K562 (cell line): ENCODE data around the gene ZFPM1. TPM values are rescaled to one million over a fixed set of nuclear protein-coding genes. Genes with fewer than 3 reads are reported as not detected.

ENCODE experiments used
- CAMTA2 ChIP-seq: fragments of 250-450 bp; sonication (Bioruptor Pico); conservative IDR thresholded peaks from 2 replicates; pipeline ENCODE4 v1.5.1; 2022
- CREBBP ChIP-seq: IDR thresholded peaks from one replicate; pipeline ENCODE4 v1.6.1; 2012; ENCODE audit warnings: low read depth, mild to moderate bottlenecking, control low read depth, inconsistent platforms, low read length
- ELK3 ChIP-seq: fragments of 450-650 bp; formaldehyde crosslinking; IDR thresholded peaks from 2 replicates; pipeline ENCODE4 v1.4.0; 2020; ENCODE audit warnings: mild to moderate bottlenecking
- FOXJ2 ChIP-seq: fragments of 200-800 bp; sonication (Bioruptor generic); IDR thresholded peaks from 2 replicates; pipeline ENCODE4 v1.6.1; 2016; ENCODE audit warnings: missing genetic modification characterization, missing compliant biosample characterization
- GABPB1 ChIP-seq: sonication (generic); formaldehyde crosslinking; IDR thresholded peaks from 2 replicates; pipeline ENCODE4 v1.8.0; 2022; ENCODE audit warnings: mild to moderate bottlenecking, missing genetic modification reagents
- GTF2B ChIP-seq: IDR thresholded peaks from 2 replicates; pipeline ENCODE4 v1.6.1; 2011; ENCODE audit not compliant: insufficient read length; ENCODE audit errors: extremely low read depth
- JUND ChIP-seq, 2 experiments: IDR thresholded peaks; 2 replicates in 1 of 2; 3 replicates in 1 of 2; pipeline ENCODE4 v1.6.1; 2011; ENCODE audit warnings: borderline replicate concordance in 2 of 2, low read depth in 2 of 2, low read length in 2 of 2, improper control_type of control experiment in 1 of 2, missing biosample characterization in 1 of 2, missing genetic modification characterization in 1 of 2, missing genetic modification reagents in 1 of 2
- KLF16 ChIP-seq: IDR thresholded peaks from 2 replicates; pipeline ENCODE4 v1.6.1; 2016; ENCODE audit warnings: antibody characterized with exemption
- MEF2D ChIP-seq: conservative IDR thresholded peaks from 2 replicates; pipeline ENCODE4 v1.6.1; 2016; ENCODE audit warnings: low read depth, missing genetic modification characterization, missing compliant biosample characterization
- NONO ChIP-seq, 2 experiments: fragments of 200-400 bp in 1 of 2; fragments of 450-650 bp in 1 of 2; formaldehyde crosslinking in 1 of 2; IDR thresholded peaks; 2 replicates each; pipeline ENCODE4 v1.6.1; 2017; ENCODE audit warnings: low read depth in 2 of 2, mild to moderate bottlenecking in 2 of 2, moderate library complexity in 2 of 2, low read length in 1 of 2
- OTX1 ChIP-seq: fragments of 450-650 bp; formaldehyde crosslinking; IDR thresholded peaks from 2 replicates; pipeline ENCODE4 v1.4.0; 2022; ENCODE audit warnings: mild to moderate bottlenecking
- POLR2AphosphoS5 ChIP-seq: IDR thresholded peaks from 2 replicates; pipeline ENCODE4 v1.6.1; 2011; ENCODE audit warnings: mild to moderate bottlenecking, low read depth, low read length, moderate library complexity; ENCODE audit not compliant: control insufficient read depth, insufficient read depth
- POLR2B ChIP-seq: fragments of 450-650 bp; IDR thresholded peaks from 2 replicates; pipeline ENCODE4 v1.6.1; 2018; ENCODE audit warnings: low read depth; ENCODE audit not compliant: partially characterized antibody
- POLR2H ChIP-seq: IDR thresholded peaks from 2 replicates; pipeline ENCODE4 v1.6.1; 2016; ENCODE audit warnings: missing genetic modification characterization, low read depth, mild to moderate bottlenecking, control low read depth, missing compliant biosample characterization, moderate library complexity
- SMARCB1 ChIP-seq: IDR thresholded peaks from 2 replicates; pipeline ENCODE4 v1.6.1; 2011; ENCODE audit warnings: improper control_type of control experiment, low read depth; ENCODE audit not compliant: insufficient read length
- SOX6 ChIP-seq: fragments of 450-650 bp; IDR thresholded peaks from 2 replicates; pipeline ENCODE4 v1.6.1; 2014; ENCODE audit warnings: mild to moderate bottlenecking
- SRSF1 ChIP-seq: fragments of 200-400 bp; formaldehyde crosslinking; IDR thresholded peaks from 2 replicates; pipeline ENCODE4 v1.6.1; 2017; ENCODE audit warnings: mild to moderate bottlenecking, low read depth, low read length, moderate library complexity
- SRSF3 ChIP-seq: fragments of 200-400 bp; formaldehyde crosslinking; IDR thresholded peaks from 2 replicates; pipeline ENCODE4 v1.6.1; 2016; ENCODE audit warnings: mild to moderate bottlenecking, low read length, moderate library complexity; ENCODE audit not compliant: insufficient read depth
- STAT5B ChIP-seq: fragments of 250-450 bp; sonication (Bioruptor Pico); IDR thresholded peaks from 2 replicates; pipeline ENCODE4 v1.8.0; 2021; ENCODE audit warnings: mild to moderate bottlenecking, inconsistent platforms
- TAF9B ChIP-seq: fragments of 450-650 bp; IDR thresholded peaks from 2 replicates; pipeline ENCODE4 v1.6.1; 2018; ENCODE audit warnings: mild to moderate bottlenecking; ENCODE audit not compliant: partially characterized antibody
- TRIM24 ChIP-seq, 2 experiments: fragments of 450-650 bp; IDR thresholded peaks; 2 replicates each; pipeline ENCODE4 v1.6.1; 2016
- ZC3H4 ChIP-seq: sonication (generic); formaldehyde crosslinking; IDR thresholded peaks from 2 replicates; pipeline ENCODE4 v1.9.0; 2021; ENCODE audit warnings: missing genetic modification reagents, borderline replicate concordance
- ZFP36 ChIP-seq: fragments of 150-350 bp; IDR thresholded peaks from 2 replicates; pipeline ENCODE4 v1.6.1; 2018; ENCODE audit warnings: low read length, low read depth; ENCODE audit not compliant: partially characterized antibody
- ZKSCAN8 ChIP-seq: fragments of 200-800 bp; sonication (Bioruptor generic); IDR thresholded peaks from 2 replicates; pipeline ENCODE4 v1.6.1; 2016; ENCODE audit warnings: missing genetic modification characterization, missing compliant biosample characterization
- ZNF277 ChIP-seq: fragments of 250-450 bp; sonication (Bioruptor Pico); IDR thresholded peaks from 2 replicates; pipeline ENCODE4 v1.8.0; 2022; ENCODE audit warnings: inconsistent platforms, mild to moderate bottlenecking, moderate library complexity, borderline replicate concordance
- ZNF280A ChIP-seq: fragments of 450-650 bp; IDR thresholded peaks from 2 replicates; pipeline ENCODE4 v1.6.1; 2018; ENCODE audit warnings: mild to moderate bottlenecking, low read depth; ENCODE audit not compliant: partially characterized antibody
- ZNF76 ChIP-seq: fragments of 250-450 bp; sonication (Bioruptor Pico); IDR thresholded peaks from 2 replicates; pipeline ENCODE4 v1.4.0; 2020; ENCODE audit warnings: mild to moderate bottlenecking, moderate library complexity, borderline replicate concordance
- polyA plus RNA-seq, 8 experiments: library from polyadenylated mRNA; depleted of rRNA in 4 of 8; stranded (reverse) in 5 of 8; unstranded in 3 of 8; fragments of >200 nt; fragmentation: Nextera tagmentation in 2 of 8; fragmentation: Illumina TruSeq in 1 of 8; extraction: Ambion mirVana in 2 of 8; extraction: Trizol in 1 of 8; gene quantifications; 2 replicates each; pipeline versions ENCODE4 v1.2.1 to v1.2.3, GENCODE V29; 2011 to 2014; ENCODE audit warnings: inconsistent platforms in 1 of 8, missing spikeins in 1 of 8
- total RNA-seq, 7 experiments: library from RNA; depleted of rRNA in 6 of 7; stranded (reverse); fragments of >200 nt in 6 of 7; fragmentation: Illumina TruSeq in 2 of 7; extraction: Trizol in 2 of 7; gene quantifications; 2 replicates each; pipeline versions ENCODE4 v1.2.1 to v1.2.3, GENCODE V29; 2011 to 2021; ENCODE audit warnings: low replicate concordance in 1 of 7

ZFPM1 gene
- total and polyA plus RNA-seq, 9 of the 15 experiments (the other 6 are each of a cell fraction or from before 2014, with no cell fraction given) = 0.03 to 35.9 (median 1.4) TPM

GRCh38 chr16:88493879-88494278 is 40.8 kb downstream of the ZFPM1 start (continued):
- no peak for TF ChIP-seq JUND (IDR thresholded peaks at IDR 0.05; ENCODE audit: borderline replicate concordance, low read depth, low read length)
- no peak for TF ChIP-seq JUND (tag; IDR thresholded peaks at IDR 0.05; ENCODE audit: borderline replicate concordance, low read depth, low read length)
- no peak for TF ChIP-seq ELK3 (CRISPR knock-in tag)
- TF ChIP-seq CREBBP = no peak
- no peak for TF ChIP-seq SRSF3
- TF ChIP-seq NONO (IDR thresholded peaks at IDR 0.05; ENCODE audit: low read depth in 2 of 2, low read length in 1 of 2) = no peak
- no peak for TF ChIP-seq TRIM24 (IDR thresholded peaks at IDR 0.05)
- no peak for TF ChIP-seq FOXJ2
- TF ChIP-seq ZNF277 = no peak
- TF ChIP-seq POLR2B = no peak
- TF ChIP-seq ZFP36 = no peak
- no peak for TF ChIP-seq ZC3H4 (CRISPR knock-in tag)
- no peak for TF ChIP-seq TAF9B
- TF ChIP-seq ZKSCAN8 (CRISPR knock-in tag) = no peak
- TF ChIP-seq CAMTA2 (CRISPR knock-in tag) = no peak
- no peak; the same call in 1 of the 2 replicates for TF ChIP-seq GABPB1 (CRISPR knock-in tag)
- TF ChIP-seq KLF16 = no peak
- TF ChIP-seq SRSF1 = no peak
- TF ChIP-seq ZNF76 = no peak
- no peak for TF ChIP-seq MEF2D (tag)
- no peak for TF ChIP-seq GTF2B
- TF ChIP-seq POLR2AphosphoS5 = no peak
- TF ChIP-seq OTX1 = no peak
- no peak for TF ChIP-seq ZNF280A
- no peak for TF ChIP-seq SOX6
- no peak for TF ChIP-seq SMARCB1
- no peak for TF ChIP-seq POLR2H (tag)
- no peak for TF ChIP-seq STAT5B (CRISPR knock-in tag)
